ENCODE data around the gene ESX1.
"Not testable (repeated sequence)": the region's sequence is repeated elsewhere in the genome, so short reads cannot be mapped to it uniquely, and the experiment has no call there.

ESX1 gene

DNA sequence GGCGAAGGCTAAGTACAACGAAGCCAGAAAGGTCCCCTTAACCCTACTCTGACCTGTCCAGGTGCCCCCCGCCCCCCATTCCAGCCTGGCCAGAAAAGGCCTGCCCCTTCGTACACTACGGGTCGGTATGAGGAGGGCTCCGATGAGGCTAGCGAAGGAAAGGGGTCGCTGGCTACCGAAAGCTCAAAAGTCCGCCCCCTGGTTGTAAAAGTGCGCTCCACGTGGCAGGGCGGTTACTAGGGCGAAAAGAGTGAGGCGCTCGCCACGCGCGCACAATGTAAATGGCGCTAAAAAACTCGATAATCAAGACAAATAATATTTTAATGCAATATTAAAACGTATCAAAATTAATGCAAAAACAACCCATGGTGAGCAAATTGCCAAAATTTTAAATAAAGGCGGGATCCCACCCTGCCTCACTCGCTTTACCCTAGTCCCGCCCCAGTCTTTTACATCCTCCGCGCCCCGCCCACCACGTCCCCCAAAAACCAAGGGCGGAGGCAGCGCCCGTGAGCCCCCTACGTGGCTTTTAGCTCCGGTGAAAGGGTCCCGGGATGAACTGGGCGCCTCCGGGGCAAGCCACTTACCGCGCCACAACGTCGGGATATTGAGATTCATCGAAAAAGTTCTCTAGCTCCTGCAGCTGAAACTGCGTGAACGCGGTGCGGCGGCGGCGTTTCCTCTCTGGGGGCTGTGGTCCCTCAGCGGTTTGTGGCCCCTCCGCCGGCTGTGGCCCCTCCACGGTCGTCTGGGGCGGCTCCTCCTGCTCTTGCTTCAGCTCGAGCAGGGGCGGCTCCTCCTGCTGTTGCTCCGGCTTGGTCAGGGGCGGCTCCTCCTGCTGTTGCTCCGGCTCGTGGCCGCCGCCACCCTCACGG is 929 bp downstream of the ESX1 start:
- peak overlapping the region; percentile 29 for H3K4me3 ChIP-seq (ENCODE audit: low read length)
- peak overlapping the region; percentile 39 for H3K4me2 ChIP-seq (ENCODE audit: low read length)
- H3K4me1 ChIP-seq (ENCODE audit: control insufficient read depth, insufficient read depth, low read length): peaks cover 5% of the 10 kb centered on the region
- peaks cover 57% of the 10 kb centered on the region for H3K27me3 ChIP-seq (ENCODE audit: control insufficient read depth, insufficient read depth, low read length)
- no peaks in the 10 kb centered on the region for H3K36me3 ChIP-seq (ENCODE audit: insufficient read depth, low read length)
- H3K9me3 ChIP-seq (replicated peaks; ENCODE audit: low read length): no peaks in the 10 kb centered on the region
- no peak overlapping the region for H3K9ac ChIP-seq (ENCODE audit: low read depth, low read length)

DNA sequence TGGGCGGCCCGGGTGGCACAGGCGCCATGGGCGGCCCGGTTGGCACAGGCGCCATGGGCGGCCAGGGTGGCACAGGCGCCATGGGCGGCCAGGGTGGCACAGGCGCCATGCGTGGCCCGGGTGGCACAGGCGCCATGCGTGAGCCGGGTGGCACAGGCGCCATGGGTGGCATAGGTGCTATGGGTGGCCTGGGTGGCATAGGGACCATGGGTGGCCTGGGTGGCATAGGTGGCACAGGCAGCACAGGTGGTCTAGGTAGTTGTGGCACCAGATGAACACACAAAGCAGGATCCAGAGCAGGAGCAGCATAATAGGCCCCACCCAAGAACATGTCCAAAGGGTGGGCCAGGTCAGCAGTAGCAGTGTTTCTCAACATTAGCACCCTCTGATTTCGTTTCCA is 4.3 kb downstream of the ESX1 start:
- no peaks in the 10 kb centered on the region for H3K36me3 ChIP-seq (ENCODE audit: insufficient read depth, low read length)
- H3K9me3 ChIP-seq (replicated peaks; ENCODE audit: low read length): no peaks in the 10 kb centered on the region
- peaks cover 5% of the 10 kb centered on the region for H3K4me1 ChIP-seq (ENCODE audit: control insufficient read depth, insufficient read depth, low read length)
- H3K4me2 ChIP-seq (ENCODE audit: low read length): no peak overlapping the region
- peaks cover 68% of the 10 kb centered on the region for H3K27me3 ChIP-seq (ENCODE audit: control insufficient read depth, insufficient read depth, low read length)
- no peak overlapping the region for H3K9ac ChIP-seq (ENCODE audit: low read depth, low read length)
- no peak overlapping the region for H3K4me3 ChIP-seq (ENCODE audit: low read length)

- not testable (repeated sequence) for H3K9me3 ChIP-seq (replicated peaks; ENCODE audit: low read length); H3K4me3 ChIP-seq (ENCODE audit: low read length); H3K9ac ChIP-seq (ENCODE audit: low read depth, low read length); H3K36me3 ChIP-seq (ENCODE audit: insufficient read depth, low read length); H3K4me1 ChIP-seq (ENCODE audit: control insufficient read depth, insufficient read depth, low read length); H3K4me2 ChIP-seq (ENCODE audit: low read length)
- peaks cover 39% of the 10 kb centered on the region for H3K27me3 ChIP-seq (ENCODE audit: control insufficient read depth, insufficient read depth, low read length)
Measured at GRCh38 chrX:104230060-104230459, 24.7 kb downstream of the ESX1 start.

DNA sequence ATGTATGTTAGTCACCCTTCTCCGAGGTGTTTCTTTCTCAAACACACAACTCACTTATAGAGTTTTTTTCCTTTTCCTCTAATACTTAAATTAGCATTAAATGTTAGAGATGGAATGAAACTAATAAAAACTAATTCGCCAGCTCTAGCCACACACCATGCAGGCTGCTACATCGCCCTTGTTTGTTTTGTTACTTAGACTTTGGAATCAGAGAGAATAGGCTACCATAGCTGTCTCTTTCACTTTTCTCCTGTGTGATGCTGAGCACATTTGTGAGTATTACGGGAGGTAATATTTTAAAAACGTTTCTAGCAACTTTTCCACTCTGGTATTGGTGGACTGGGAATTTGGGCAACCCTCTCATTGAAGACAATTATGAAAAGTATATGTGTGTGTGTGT is 43.5 kb downstream of the ESX1 start:
- Histone ChIP-seq H3K36me3 (ENCODE audit: insufficient read depth, low read length) (no peaks in the 10 kb centered on the region), H3K4me3 (ENCODE audit: low read length) (no peak overlapping the region), H3K9ac (ENCODE audit: low read depth, low read length) (no peak overlapping the region), H3K4me1 (ENCODE audit: control insufficient read depth, insufficient read depth, low read length) (no peaks in the 10 kb centered on the region), H3K4me2 (ENCODE audit: low read length) (no peak overlapping the region), H3K27me3 (ENCODE audit: control insufficient read depth, insufficient read depth, low read length) (peaks cover 24% of the 10 kb centered on the region), H3K9me3 (replicated peaks; ENCODE audit: low read length) (no peaks in the 10 kb centered on the region)

DNA sequence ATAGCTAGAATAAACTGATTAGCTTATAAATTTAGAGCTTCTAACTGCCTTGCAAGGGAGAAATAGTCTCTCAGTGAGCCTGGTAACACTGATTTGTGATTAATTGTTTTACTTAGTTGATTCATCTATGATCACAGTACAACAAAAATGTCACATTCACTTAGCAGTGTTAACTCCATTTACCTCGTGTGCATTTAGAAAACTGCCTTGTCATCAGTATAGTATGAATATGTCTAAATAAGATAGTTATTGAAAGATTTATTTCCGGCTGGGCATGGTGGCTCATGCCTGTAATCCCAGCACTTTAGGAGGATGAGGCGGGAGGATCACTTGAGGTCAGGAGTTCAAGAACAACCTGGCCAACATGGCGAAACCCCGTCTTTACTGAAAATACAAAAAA is 49.2 kb downstream of the ESX1 start:
- H3K4me1 ChIP-seq (ENCODE audit: control insufficient read depth, insufficient read depth, low read length): no peaks in the 10 kb centered on the region
- peaks cover 5% of the 10 kb centered on the region for H3K27me3 ChIP-seq (ENCODE audit: control insufficient read depth, insufficient read depth, low read length)
- H3K9me3 ChIP-seq (replicated peaks; ENCODE audit: low read length): no peaks in the 10 kb centered on the region
- H3K4me3 ChIP-seq (ENCODE audit: low read length): no peak overlapping the region
- H3K9ac ChIP-seq (ENCODE audit: low read depth, low read length): no peak overlapping the region
- H3K36me3 ChIP-seq (ENCODE audit: insufficient read depth, low read length): peaks cover 3% of the 10 kb centered on the region
- no peak overlapping the region for H3K4me2 ChIP-seq (ENCODE audit: low read length)

Data from skeletal muscle satellite cell (primary cell).